Measurements from ENCODE around the gene CD33.
"Not testable (repeated sequence)": the region's sequence is repeated elsewhere in the genome, so short reads cannot be mapped to it uniquely, and the experiment has no call there.

CD33 gene

GRCh38 chr19:51224898-51225393 lies at the start of gene CD33:
CD33 (plus strand) TSS chr19:51225080; CDS start chr19:51225119, 39 bp downstream.
- DNase-seq (ENCODE audit: low read depth in 3 of 3) = not testable (repeated sequence)

GRCh38 chr19:51179256-51179655 lies 45.6 kb upstream of the CD33 start:
- DNase-seq (ENCODE audit: low read depth in 3 of 3) = no peak

- no peak for DNase-seq (ENCODE audit: low read depth in 3 of 3)
These were observed 43.4 kb upstream of the CD33 start for GRCh38 chr19:51181377-51181912.

- peak in 1 of 3 experiments; percentile 39 for DNase-seq (ENCODE audit: low read depth in 3 of 3)
These were observed 42.9 kb upstream of the CD33 start for GRCh38 chr19:51181913-51182419.

- no peak for DNase-seq (ENCODE audit: low read depth in 3 of 3)
These were observed 41.3 kb upstream of the CD33 start for GRCh38 chr19:51183629-51184028.

DNA sequence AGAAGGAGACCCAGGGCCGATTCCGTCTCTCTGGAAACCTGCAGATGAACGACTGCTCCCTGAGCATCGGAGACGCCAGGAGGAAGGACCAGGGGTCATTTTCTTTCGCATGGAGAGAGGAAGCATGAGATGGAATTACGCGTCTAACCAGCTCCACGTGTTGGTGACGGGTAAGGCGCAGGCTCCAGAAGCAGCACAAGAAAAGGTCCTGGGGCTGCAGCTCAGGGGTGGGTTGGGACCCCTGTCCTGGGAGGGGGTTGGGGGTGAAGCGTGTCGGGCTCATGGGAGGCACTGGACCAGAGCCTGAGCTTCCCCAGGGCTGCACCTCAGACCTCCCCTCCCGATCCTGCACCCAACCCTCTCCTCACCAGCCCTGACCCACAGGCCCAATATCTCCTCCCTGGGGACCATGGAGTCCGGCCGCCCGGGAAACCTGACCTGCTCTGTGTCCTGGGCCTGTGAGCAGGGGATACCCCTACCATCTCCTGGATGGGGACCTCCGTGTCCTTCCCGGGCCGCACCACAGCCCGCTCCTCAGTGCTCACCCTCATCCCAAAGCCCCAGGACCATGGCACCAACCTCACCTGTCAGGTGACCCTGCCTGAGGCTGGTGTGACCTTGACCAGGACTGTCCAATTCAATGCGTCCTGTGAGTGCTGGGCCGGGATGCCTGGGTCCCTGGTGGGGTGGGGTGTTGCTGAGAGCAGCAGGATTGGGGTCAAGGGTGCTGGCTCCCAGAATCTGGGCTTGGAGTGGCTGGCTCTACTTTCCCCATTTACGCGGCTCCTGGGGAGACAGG lies 39.6 kb upstream of the CD33 start:
- DNase-seq (ENCODE audit: low read depth in 3 of 3) = no peak

- DNase-seq (ENCODE audit: low read depth in 3 of 3) = no peak
These were observed 39.0 kb upstream of the CD33 start for GRCh38 chr19:51185868-51186215.

DNA sequence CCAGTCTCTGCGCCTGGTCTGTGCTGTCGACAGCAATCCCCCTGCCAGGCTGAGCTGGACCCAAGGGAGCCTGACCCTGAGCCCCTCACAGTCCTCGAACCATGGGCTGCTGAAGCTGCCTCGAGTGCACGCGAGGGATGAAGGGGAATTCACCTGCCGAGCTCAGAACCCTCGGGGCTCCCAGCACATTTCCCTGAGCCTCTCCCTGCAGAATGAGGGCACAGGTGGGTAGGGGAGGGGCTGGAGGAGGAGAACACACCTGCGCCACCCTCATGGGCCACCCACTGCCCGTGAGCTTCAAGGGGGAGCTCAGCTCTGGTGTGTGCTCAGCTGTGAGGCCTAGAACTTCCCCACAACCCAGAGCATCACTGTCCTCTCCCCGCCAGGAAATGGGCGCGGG lies 38.6 kb upstream of the CD33 start:
- no peak for DNase-seq (ENCODE audit: low read depth in 3 of 3)

- no peak for DNase-seq (ENCODE audit: low read depth in 3 of 3)
These were observed 37.3 kb upstream of the CD33 start for GRCh38 chr19:51187395-51188226.

DNA sequence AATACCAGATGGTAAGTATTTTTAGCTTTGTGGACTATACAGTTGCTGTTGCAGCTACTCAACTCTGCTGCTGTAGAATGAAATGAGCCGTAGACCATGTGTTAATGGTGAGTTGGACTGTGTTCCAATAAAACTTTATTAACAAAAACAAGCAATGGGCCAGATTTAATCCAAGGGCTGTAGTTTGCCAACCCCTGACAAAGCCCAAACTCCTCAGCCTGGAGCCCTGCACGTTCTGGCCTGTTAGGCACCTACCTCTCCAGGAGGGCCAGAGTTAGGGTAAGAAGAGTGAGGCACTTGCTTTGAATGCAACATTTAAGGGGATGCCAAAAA lies 36.7 kb upstream of the CD33 start:
- DNase-seq (ENCODE audit: low read depth in 3 of 3) = no peak

DNA sequence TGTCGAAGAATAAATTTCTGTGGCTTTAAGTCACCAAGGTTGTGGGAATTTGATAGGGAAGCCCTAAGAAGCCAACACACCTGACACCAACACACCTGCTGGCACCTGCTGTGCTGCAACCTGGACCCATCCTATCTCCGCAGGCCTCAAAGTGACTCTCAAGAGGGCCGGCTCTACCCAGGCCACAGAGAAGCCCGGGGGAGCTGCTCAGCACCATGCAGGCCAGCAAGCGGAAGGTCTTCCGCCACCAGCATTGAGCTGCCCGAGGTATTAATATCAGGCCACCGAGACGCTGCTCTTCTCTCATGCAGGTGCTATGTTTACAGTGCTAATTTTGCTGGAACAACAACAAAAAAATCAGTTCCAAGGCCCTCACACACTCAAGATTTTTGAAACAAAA lies 32.2 kb upstream of the CD33 start:
- no peak for DNase-seq (ENCODE audit: low read depth in 3 of 3)

GRCh38 chr19:51194527-51195315 lies 30.2 kb upstream of the CD33 start:
- DNase-seq (ENCODE audit: low read depth in 3 of 3) = no peak

GRCh38 chr19:51195316-51195586 lies 29.6 kb upstream of the CD33 start:
- no peak for DNase-seq (ENCODE audit: low read depth in 3 of 3)

DNA sequence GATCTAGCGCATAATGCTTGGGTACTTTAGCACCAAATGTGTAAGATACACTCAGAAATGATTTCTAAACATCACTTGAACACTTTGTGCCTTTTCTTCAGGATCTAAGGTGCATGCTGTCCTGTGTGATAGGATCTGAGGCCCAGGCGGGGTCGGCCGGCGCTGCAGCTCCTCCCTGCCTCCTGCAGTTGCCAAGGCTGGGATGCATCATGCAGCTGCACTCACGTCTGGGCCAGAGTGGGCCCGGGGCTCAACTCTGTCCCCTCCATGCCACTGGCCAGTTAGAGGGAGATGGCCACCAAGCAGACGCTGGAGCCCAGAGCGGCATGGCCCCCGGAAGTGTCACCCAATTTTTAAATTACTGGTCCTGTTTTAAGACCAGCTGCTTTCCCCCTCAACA lies 29.3 kb upstream of the CD33 start:
- no peak for DNase-seq (ENCODE audit: low read depth in 3 of 3)

- DNase-seq (ENCODE audit: low read depth in 3 of 3) = no peak
These were observed 28.7 kb upstream of the CD33 start for GRCh38 chr19:51196181-51196580.

GRCh38 chr19:51198641-51199040 lies 26.2 kb upstream of the CD33 start:
- no peak for DNase-seq (ENCODE audit: low read depth in 3 of 3)

GRCh38 chr19:51200071-51200666 lies 24.7 kb upstream of the CD33 start:
- no peak for DNase-seq (ENCODE audit: low read depth in 3 of 3)

DNA sequence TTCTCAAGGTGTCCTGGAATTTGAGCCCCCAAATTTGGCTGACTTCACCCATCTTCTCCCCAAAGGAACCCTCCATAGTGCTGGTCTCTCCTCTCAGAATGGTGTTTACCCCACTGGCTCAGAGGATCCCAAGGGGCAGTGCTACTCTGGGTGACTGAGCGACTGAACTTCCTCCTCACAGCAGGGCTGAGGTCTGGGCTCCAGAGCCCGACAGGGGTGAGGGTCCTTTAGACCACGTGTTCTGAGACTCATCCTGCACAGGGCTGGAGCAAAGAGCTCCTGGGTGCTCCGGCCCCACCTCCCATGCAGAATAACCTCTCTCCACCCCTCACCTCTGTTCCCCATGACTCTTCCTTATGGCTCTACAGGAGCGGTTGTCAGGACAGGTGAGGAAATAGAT lies 23.2 kb upstream of the CD33 start:
- DNase-seq (ENCODE audit: low read depth in 3 of 3) = no peak

DNA sequence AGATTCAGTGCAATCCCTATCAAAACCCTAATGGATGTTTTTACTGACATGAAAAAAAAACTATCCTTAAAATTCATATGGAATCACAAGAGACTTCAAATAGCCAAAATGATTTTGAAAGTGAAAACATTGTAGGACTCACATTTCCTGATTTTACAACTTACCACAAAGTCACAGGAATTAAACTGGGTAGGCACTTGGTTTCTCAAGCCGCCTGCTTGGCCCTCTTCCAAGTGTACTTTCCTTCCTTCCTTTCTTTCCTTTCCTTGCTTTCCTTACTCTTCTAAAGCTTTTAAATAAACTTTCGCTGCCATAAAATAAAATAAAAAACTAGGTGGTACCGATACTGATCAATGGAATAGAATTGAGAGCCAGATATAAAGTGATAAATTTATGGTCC lies 21.0 kb upstream of the CD33 start:
- no peak for DNase-seq (ENCODE audit: low read depth in 3 of 3)

GRCh38 chr19:51204321-51204720 lies 20.6 kb upstream of the CD33 start:
- DNase-seq (ENCODE audit: low read depth in 3 of 3) = no peak

DNA sequence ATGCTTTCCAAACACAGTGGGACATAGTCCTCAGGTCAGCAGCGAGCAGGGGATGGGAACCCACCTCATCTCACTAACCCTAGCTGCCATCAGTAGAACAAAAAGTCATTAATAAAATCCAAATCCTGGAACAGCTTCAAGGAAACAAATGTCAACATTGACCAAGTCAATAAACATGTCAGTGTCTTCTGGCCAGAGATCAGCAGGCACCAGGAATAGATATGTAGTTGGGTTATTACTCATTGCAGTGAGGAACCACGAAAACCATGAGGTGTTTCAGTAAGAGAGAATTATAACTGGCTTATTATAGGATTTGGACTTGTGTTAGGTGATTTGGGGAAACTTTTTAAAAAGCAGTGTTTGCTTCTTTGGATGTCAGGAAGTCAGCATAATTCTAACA lies 17.1 kb upstream of the CD33 start:
- no peak for DNase-seq (ENCODE audit: low read depth in 3 of 3)

All from stimulated activated CD4-positive, alpha-beta T cell treated with anti-CD3 and anti-CD28 coated beads, TNF-alpha, amount 100 ng/mL, for 24 hours (primary cell).